Cortex of kidney (tissue), 1 donor: ENCODE data around the gene LAMA2.

Experiments used
- DNase-seq: peaks from one replicate; lab custom pipeline; 2025; lab: John Stamatoyannopoulos, UW

LAMA2 gene

GRCh38 chr6:129534926-129535325 lies 652.0 kb downstream of the LAMA2 start:
- DNase-seq: no peak

DNA sequence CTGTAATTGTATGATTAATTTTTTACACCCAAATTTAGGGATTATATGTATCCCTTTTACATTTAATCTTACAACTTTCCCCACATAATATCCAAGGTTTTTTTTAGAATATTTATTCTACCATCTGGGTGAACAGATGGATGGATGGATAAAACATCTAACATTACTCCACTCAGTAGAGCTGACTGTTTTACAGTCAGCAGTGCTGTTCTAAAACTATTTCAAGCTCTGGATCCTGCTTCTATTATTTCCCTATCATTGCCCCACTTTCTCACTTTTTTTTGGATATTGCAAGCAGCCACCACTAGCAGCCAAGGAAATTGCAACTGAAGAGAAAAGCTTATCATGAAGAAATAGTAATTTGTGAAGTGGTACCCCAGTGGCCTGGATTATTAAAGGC lies 653.3 kb downstream of the LAMA2 start:
- DNase-seq: no peak

DNA sequence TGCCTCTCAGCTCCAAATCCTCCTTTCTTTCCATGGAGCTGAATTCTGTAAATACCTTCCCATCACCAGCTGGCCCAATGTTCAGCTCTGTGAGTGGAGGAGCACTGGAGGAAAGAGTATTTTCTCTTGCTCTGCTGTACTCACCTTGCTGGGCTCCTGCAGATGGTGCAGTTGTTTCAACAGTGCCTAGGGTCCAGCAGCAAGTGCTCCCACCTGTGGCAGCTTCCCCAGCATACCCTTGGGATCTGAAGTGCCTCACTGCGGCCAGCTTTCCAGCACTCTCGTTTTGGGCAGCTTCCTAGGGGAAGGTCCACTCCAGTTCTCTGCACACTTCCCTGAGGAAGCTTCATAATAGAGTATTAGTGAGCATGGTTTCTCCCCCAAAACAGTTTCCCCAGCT lies 656.1 kb downstream of the LAMA2 start:
- no peak for DNase-seq

- DNase-seq: no peak
Observed at GRCh38 chr6:129542705-129543104, 659.8 kb downstream of the LAMA2 start.

GRCh38 chr6:129543981-129544380 lies 661.0 kb downstream of the LAMA2 start:
- no peak for DNase-seq

GRCh38 chr6:129544892-129545612 lies 662.1 kb downstream of the LAMA2 start:
- no peak for DNase-seq

GRCh38 chr6:129546702-129547101 lies 663.8 kb downstream of the LAMA2 start:
- no peak for DNase-seq

DNA sequence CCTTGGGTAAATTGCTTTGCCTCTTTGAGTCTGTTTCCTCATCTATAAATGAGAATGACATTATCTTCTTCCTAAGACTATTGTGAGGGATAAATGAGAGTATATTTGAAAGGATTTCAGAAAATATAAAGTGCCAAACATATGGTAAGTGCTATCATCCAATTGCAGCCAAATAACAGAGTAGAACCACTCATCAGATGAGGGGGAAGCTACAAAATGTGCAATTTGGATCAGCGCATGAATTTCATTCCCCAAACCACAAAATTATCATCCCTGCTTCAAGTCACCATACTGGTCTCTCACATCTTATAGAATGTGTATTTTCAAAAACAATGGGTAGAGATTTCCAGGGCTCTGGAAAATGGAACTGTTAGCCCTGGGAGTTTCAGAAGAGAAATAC lies 668.5 kb downstream of the LAMA2 start:
- no peak for DNase-seq

GRCh38 chr6:129552413-129552812 lies 669.5 kb downstream of the LAMA2 start:
- no peak for DNase-seq

- no peak for DNase-seq
Observed at GRCh38 chr6:129555206-129555832, 672.4 kb downstream of the LAMA2 start.

DNA sequence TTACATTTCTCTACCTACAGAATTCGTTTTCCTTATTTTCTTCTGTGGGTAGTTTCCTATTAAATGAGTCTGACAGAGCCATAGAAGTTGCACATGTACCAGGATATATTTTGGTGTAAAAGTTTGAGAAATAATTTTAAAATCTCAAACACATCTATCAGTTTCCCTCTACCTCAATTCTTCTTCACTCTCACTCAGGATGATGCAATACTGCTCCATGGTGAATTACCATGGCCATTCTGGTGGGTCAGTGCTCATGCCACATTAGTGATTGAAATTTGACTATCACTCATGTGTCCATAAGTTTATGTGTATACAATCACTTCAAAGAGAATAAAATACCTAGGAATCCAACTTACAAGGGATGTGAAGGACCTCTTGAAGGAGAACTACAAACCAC lies 675.3 kb downstream of the LAMA2 start:
- no peak for DNase-seq

GRCh38 chr6:129565366-129565765 lies 682.4 kb downstream of the LAMA2 start:
- no peak for DNase-seq

DNA sequence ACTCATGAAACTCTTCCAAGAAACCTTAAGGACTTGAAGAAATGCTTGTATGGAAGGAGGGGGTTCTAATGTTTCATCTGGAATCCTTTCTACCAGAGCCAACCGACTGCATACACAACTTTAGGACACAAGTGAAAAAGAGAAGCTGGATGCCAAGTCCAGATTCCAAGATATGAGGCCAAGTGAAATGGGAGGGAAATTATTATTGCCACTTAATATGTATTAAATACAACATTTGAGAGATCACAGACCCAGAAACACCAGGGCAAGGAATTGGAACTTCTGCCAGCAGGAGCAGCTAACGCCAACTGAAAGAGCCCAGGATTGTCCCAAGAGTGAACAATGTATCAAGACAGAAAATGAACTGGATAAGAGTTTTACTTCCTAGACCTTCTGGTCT lies 682.9 kb downstream of the LAMA2 start:
- no peak for DNase-seq
